ENCODE measurements around the gene PKIB. TPM values are rescaled to one million over a fixed set of nuclear protein-coding genes. Genes with fewer than 3 reads are reported as not detected.

Gene PKIB
- total RNA-seq, 4 donors from 2014 or later = 4.1 to 119 (median 41.9) TPM

- H3K27ac ChIP-seq = no peak overlapping the region
- DNase-seq = no peak
- H3K4me1 ChIP-seq = no peaks in the 10 kb centered on the region
- H3K36me3 ChIP-seq = no peaks in the 10 kb centered on the region
- H3K27me3 ChIP-seq = no peaks in the 10 kb centered on the region
- H3K9me3 ChIP-seq = no peaks in the 10 kb centered on the region
- TF ChIP-seq POLR2A (IDR thresholded peaks at IDR 0.05) (no peak), CTCF (IDR thresholded peaks at IDR 0.05) (peak in 4 of 6 experiments; percentile 25 to 50 (median 40))
- H3K4me3 ChIP-seq = no peak overlapping the region
These were observed 116.4 kb downstream of the PKIB start for GRCh38 chr6:122726649-122727048.

GRCh38 chr6:122727244-122727643 is 117.0 kb downstream of the PKIB start:
- TF ChIP-seq POLR2A (IDR thresholded peaks at IDR 0.05) (no peak), CTCF (IDR thresholded peaks at IDR 0.05) (no peak)
- DNase-seq = no peak

GRCh38 chr6:122730334-122730733 is 120.1 kb downstream of the PKIB start:
- TF ChIP-seq CTCF (IDR thresholded peaks at IDR 0.05) (no peak), POLR2A (IDR thresholded peaks at IDR 0.05) (no peak)
- Histone ChIP-seq H3K9me3 (no peaks in the 10 kb centered on the region), H3K4me3 (no peak overlapping the region), H3K27me3 (no peaks in the 10 kb centered on the region), H3K27ac (no peak overlapping the region), H3K36me3 (no peaks in the 10 kb centered on the region), H3K4me1 (no peaks in the 10 kb centered on the region)
- no peak for DNase-seq

More at GRCh38 chr6:122727244-122727643, 117.0 kb downstream of the PKIB start:
- Histone ChIP-seq H3K9me3 (no peaks in the 10 kb centered on the region), H3K36me3 (no peaks in the 10 kb centered on the region), H3K27me3 (no peaks in the 10 kb centered on the region), H3K27ac (no peak overlapping the region), H3K4me3 (no peak overlapping the region), H3K4me1 (no peaks in the 10 kb centered on the region)

GRCh38 chr6:122730775-122731386 is 120.7 kb downstream of the PKIB start:
- Histone ChIP-seq H3K9me3 (no peaks in the 10 kb centered on the region), H3K36me3 (no peaks in the 10 kb centered on the region), H3K4me3 (no peak overlapping the region), H3K27ac (no peak overlapping the region), H3K27me3 (no peaks in the 10 kb centered on the region), H3K4me1 (no peaks in the 10 kb centered on the region)
- DNase-seq = no peak
- TF ChIP-seq POLR2A (IDR thresholded peaks at IDR 0.05) = no peak
- peak; percentile 28 to 87 (median 74) for TF ChIP-seq CTCF (IDR thresholded peaks at IDR 0.05)

- H3K27me3 ChIP-seq = no peaks in the 10 kb centered on the region
- H3K36me3 ChIP-seq = no peaks in the 10 kb centered on the region
- H3K9me3 ChIP-seq = no peaks in the 10 kb centered on the region
- no peaks in the 10 kb centered on the region for H3K4me1 ChIP-seq
- no peak overlapping the region for H3K4me3 ChIP-seq
- H3K27ac ChIP-seq = no peak overlapping the region
- TF ChIP-seq CTCF (IDR thresholded peaks at IDR 0.05) = no peak
- TF ChIP-seq POLR2A (IDR thresholded peaks at IDR 0.05) = no peak
- no peak for DNase-seq
These were observed 123.1 kb downstream of the PKIB start for GRCh38 chr6:122733259-122733658.

Data from Peyer's patch (tissue), 4 donors.